Spleen (tissue), 7 donors: Measurements from ENCODE around the gene MUSTN1.

ENCODE experiments used
- POLR2A ChIP-seq, 3 donors: fragments of 450-650 bp; IDR thresholded peaks; one replicate each; pipeline ENCODE4 v1.5.1; 2017; ENCODE audit warnings: antibody characterized with exemption in 3 of 3, mild to moderate bottlenecking in 1 of 3
- POLR2AphosphoS5 ChIP-seq, 3 donors: sonication (generic); formaldehyde crosslinking; IDR thresholded peaks; one replicate each; pipeline ENCODE4 v1.5.1; 2017; ENCODE audit warnings: antibody characterized with exemption in 3 of 3
- TF ChIP-seq, protein P1 (sequence below), 11 experiments: fragments of 200-600 bp in 7 of 11; fragments of 450-650 bp in 4 of 11; sonication (generic) in 4 of 11; IDR thresholded peaks in 8 of 11; conservative IDR thresholded peaks in 3 of 11; 1 replicate in 7 of 11; 2 replicates in 4 of 11; pipeline versions ENCODE4 v1.4.0 to v1.8.0; 2016 to 2021; ENCODE audit warnings: antibody characterized with exemption in 11 of 11, inconsistent platforms in 4 of 11, mild to moderate bottlenecking in 1 of 11
- donor health status: DM: no; HTN: no; CAD: no; lungs with moderate emphysema.
- donor health status: DM: no; HTN: no; CAD: no.
- donor health status: DM: no; HTN: no; CAD: no.

DNA sequence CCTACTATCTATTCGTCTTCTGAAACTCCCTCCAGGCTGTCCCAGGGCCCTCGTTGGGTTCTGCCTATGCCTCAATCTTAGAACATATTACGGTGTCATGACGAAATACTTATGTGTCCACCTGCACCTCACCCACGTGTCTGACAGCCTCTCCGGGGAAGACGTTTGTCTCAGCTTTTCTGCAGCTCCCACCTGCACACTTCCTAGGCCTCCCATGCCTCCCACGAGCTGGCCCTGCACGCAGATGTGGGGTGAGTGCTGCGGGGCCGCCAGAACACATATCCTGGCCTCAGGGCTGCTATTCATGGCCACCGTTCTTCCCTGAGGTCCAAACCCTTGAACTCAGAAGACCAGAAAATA, 7.1 kb upstream of the MUSTN1 start:
- TF ChIP-seq, protein P1, sequence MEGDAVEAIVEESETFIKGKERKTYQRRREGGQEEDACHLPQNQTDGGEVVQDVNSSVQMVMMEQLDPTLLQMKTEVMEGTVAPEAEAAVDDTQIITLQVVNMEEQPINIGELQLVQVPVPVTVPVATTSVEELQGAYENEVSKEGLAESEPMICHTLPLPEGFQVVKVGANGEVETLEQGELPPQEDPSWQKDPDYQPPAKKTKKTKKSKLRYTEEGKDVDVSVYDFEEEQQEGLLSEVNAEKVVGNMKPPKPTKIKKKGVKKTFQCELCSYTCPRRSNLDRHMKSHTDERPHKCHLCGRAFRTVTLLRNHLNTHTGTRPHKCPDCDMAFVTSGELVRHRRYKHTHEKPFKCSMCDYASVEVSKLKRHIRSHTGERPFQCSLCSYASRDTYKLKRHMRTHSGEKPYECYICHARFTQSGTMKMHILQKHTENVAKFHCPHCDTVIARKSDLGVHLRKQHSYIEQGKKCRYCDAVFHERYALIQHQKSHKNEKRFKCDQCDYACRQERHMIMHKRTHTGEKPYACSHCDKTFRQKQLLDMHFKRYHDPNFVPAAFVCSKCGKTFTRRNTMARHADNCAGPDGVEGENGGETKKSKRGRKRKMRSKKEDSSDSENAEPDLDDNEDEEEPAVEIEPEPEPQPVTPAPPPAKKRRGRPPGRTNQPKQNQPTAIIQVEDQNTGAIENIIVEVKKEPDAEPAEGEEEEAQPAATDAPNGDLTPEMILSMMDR (IDR thresholded peaks at IDR 0.05 in 8 of 11, conservative IDR thresholded peaks at IDR 0.05 in 3 of 11) = no peak
- TF ChIP-seq POLR2AphosphoS5 (IDR thresholded peaks at IDR 0.05) (no peak), POLR2A (IDR thresholded peaks at IDR 0.05) (no peak)
